ENCODE measurements around the gene CORO2B.
"Not testable (repeated sequence)": the region's sequence is repeated elsewhere in the genome, so short reads cannot be mapped to it uniquely, and the experiment has no call there.

Gene CORO2B

GRCh38 chr15:68730976-68731897 is 152.4 kb downstream of the CORO2B start:
- no peak for DNase-seq (ENCODE audit: low read depth in 2 of 2)

GRCh38 chr15:68732451-68732850 is 153.7 kb downstream of the CORO2B start:
- DNase-seq (ENCODE audit: low read depth in 2 of 2), result no peak

GRCh38 chr15:68733666-68734065 is 154.9 kb downstream of the CORO2B start:
- no peak for DNase-seq (ENCODE audit: low read depth in 2 of 2)

GRCh38 chr15:68734352-68734751 is 155.6 kb downstream of the CORO2B start:
- no peak for DNase-seq (ENCODE audit: low read depth in 2 of 2)

GRCh38 chr15:68734881-68735280 is 156.1 kb downstream of the CORO2B start:
- no peak for DNase-seq (ENCODE audit: low read depth in 2 of 2)

GRCh38 chr15:68735610-68736009 is 156.8 kb downstream of the CORO2B start:
- DNase-seq (ENCODE audit: low read depth in 2 of 2), result no peak

- DNase-seq (ENCODE audit: low read depth in 2 of 2), result no peak
Measured at GRCh38 chr15:68739390-68740080, 160.7 kb downstream of the CORO2B start.

- no peak for DNase-seq (ENCODE audit: low read depth in 2 of 2)
Measured at GRCh38 chr15:68743256-68743655, 164.5 kb downstream of the CORO2B start.

- DNase-seq (ENCODE audit: low read depth in 2 of 2), result no peak
Measured at GRCh38 chr15:68749365-68749764, 170.6 kb downstream of the CORO2B start.

GRCh38 chr15:68749793-68750192 is 171.0 kb downstream of the CORO2B start:
- no peak for DNase-seq (ENCODE audit: low read depth in 2 of 2)

GRCh38 chr15:68751622-68752021 is 172.8 kb downstream of the CORO2B start:
- no peak for DNase-seq (ENCODE audit: low read depth in 2 of 2)

- no peak for DNase-seq (ENCODE audit: low read depth in 2 of 2)
Measured at GRCh38 chr15:68755731-68756130, 176.9 kb downstream of the CORO2B start.

- not testable (repeated sequence) for DNase-seq (ENCODE audit: low read depth in 2 of 2)
Measured at GRCh38 chr15:68759982-68760579, 181.3 kb downstream of the CORO2B start.

- DNase-seq (ENCODE audit: low read depth in 2 of 2), result no peak
Measured at GRCh38 chr15:68763063-68763462, 184.3 kb downstream of the CORO2B start.

- DNase-seq (ENCODE audit: low read depth in 2 of 2), result no peak
Measured at GRCh38 chr15:68764090-68764489, 185.3 kb downstream of the CORO2B start.

- no peak for DNase-seq (ENCODE audit: low read depth in 2 of 2)
Measured at GRCh38 chr15:68765602-68766368, 187.0 kb downstream of the CORO2B start.

GRCh38 chr15:68767833-68768232 is 189.0 kb downstream of the CORO2B start:
- DNase-seq (ENCODE audit: low read depth in 2 of 2), result no peak

- DNase-seq (ENCODE audit: low read depth in 2 of 2), result no peak
Measured at GRCh38 chr15:68768321-68768720, 189.5 kb downstream of the CORO2B start.

- no peak for DNase-seq (ENCODE audit: low read depth in 2 of 2)
Measured at GRCh38 chr15:68769702-68770101, 190.9 kb downstream of the CORO2B start.

- DNase-seq (ENCODE audit: low read depth in 2 of 2), result no peak
Measured at GRCh38 chr15:68770216-68770615, 191.4 kb downstream of the CORO2B start.

GRCh38 chr15:68773036-68773435 is 194.2 kb downstream of the CORO2B start:
- no peak for DNase-seq (ENCODE audit: low read depth in 2 of 2)

- no peak for DNase-seq (ENCODE audit: low read depth in 2 of 2)
Measured at GRCh38 chr15:68774120-68774519, 195.3 kb downstream of the CORO2B start.
